Upper lobe of left lung (tissue), 4 donors: ENCODE measurements around the gene ARHGEF26.

Experiments used
- CTCF ChIP-seq, 6 experiments: fragments of 450-650 bp in 4 of 6; fragments of 200-600 bp in 2 of 6; sonication (generic) in 2 of 6; IDR thresholded peaks; one replicate each; pipeline ENCODE4 v1.5.1; 2016 to 2019; ENCODE audit warnings: antibody characterized with exemption in 6 of 6
- POLR2A ChIP-seq, 4 donors: fragments of 450-650 bp; IDR thresholded peaks; one replicate each; pipeline ENCODE4 v1.5.1; 2016 to 2017; ENCODE audit warnings: antibody characterized with exemption in 4 of 4, mild to moderate bottlenecking in 2 of 4

- TF ChIP-seq CTCF (IDR thresholded peaks at IDR 0.05) (no peak), POLR2A (IDR thresholded peaks at IDR 0.05) (no peak)
Observed at GRCh38 chr3:154193000-154193615, 71.9 kb downstream of the ARHGEF26 start.
